RKO (cell line): ENCODE measurements around the gene MEGF8.

ENCODE experiments used
- DNase-seq: peaks from one replicate; pipeline ENCODE4 v3.0.0-alpha.2; 2016; ENCODE audit warnings: low spot score

MEGF8 gene

DNA sequence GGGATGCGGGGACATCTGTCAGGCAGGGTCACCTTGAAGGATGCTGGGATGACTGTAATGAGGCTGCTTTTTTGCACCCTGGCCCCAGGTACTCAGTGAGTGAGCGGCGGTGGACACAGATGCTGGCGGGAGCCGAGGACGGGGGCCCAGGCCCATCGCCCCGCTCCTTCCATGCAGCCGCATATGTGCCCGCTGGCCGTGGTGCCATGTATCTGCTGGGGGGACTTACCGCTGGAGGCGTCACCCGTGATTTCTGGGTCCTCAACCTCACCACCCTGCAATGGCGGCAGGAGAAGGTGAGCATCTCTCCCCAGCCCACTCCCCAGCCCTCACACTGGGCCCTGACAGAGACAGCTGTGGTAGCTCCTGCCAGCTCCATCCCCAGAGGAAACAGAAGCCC is 31.3 kb downstream of the MEGF8 start:
- DNase-seq, result no peak

DNA sequence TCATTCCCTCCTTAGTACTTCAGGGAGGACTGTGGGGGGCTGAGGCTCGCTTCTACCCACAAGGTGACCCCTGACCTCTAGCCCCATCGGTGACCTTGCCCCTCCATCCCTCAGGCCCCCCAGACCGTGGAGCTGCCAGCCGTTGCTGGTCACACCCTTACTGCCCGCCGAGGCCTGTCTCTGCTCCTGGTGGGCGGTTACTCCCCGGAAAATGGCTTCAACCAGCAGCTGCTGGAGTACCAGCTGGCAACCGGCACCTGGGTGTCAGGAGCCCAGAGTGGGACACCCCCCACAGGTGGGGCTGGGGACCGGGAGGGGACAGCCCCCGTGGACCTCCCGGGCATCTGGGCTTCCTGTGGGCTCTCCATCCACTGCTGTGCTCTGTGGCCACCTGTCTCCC is 31.9 kb downstream of the MEGF8 start:
- DNase-seq, result no peak

DNA sequence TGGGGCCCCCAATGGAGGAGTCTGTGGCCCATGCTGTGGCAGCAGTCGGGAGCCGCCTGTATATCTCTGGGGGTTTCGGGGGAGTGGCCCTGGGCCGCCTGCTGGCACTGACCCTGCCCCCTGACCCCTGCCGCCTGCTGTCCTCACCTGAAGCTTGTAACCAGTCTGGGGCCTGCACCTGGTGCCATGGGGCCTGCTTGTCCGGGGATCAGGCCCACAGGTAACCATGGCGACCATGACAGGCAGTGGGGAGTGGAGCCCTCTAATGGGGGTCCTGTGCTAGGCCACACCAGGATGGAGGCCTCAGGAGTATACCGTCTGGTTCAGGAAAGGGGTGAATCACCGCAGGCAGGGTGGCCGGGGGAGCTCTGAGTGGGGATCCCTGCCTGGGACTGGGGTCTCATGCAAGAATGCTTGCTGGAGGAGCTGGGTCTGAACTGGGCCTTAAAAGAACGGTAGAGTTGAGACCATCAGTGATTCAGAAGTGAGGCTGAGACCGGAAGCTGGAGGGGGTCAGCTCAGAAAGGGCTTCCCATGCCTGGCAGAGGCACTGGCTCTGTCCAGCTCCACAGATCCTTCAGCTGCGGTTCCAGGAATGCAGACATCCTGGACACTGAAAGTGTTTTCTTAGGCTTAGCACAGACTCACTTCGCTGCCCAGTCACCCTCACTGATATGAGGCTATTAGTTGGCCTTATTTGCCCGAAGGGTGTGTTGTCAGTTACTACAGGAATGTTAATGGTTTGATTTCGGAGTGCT is 35.5 kb downstream of the MEGF8 start:
- no peak for DNase-seq

DNA sequence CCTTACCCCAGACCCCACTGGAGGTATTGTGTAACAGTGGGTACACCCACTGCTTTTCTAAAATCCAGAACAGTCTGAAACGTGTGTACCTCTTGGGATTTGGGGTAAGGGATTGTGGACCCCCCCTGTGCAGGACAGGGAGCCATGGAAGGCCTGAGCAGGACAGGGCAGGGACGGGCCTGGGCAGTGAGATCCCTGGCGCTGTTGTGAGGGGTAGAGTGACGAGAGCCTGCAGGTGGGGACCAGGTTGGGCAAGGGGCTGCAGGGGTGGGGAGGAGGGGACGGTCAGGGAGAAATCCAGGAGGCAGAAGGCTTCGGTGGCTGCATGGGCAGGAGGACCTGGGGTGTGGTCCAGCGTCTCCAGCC is 36.1 kb downstream of the MEGF8 start:
- no peak for DNase-seq

DNA sequence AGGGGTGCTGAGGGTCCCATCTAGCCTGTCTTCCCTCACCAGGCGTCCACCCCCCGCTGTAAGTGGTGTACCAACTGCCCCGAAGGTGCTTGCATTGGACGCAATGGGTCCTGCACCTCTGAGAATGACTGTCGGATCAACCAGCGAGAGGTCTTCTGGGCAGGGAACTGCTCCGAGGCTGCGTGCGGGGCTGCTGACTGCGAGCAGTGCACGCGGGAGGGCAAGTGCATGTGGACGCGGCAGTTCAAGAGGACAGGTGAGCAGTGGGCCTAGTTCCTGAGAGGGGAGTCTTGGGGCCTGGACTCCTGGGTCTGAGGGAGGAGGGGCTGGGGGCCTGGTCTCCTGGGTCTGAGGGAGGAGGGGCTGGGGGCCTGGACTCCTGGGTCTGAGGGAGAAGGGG is 36.9 kb downstream of the MEGF8 start:
- no peak for DNase-seq

DNA sequence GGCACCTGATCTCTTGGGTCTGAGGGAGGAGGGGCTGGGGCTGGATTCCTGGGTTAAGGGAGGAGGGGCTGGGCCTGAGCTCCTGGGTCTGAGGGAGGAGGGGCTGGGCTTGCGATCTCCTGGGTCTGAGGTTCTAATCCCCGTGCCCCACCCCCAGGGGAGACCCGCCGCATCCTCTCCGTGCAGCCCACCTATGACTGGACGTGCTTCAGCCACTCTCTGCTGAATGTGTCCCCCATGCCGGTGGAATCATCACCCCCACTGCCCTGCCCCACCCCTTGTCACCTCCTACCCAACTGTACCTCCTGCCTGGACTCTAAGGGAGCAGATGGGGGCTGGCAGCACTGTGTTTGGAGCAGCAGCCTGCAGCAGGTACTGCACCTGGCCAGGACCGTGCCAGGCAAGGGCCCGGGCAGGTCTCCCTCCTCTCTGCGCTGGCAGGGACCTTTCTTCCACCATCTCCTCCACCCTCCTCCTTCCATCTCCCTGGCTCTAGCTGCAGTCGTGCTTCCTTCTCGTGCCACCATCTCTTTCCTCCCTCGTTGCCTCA is 37.5 kb downstream of the MEGF8 start:
- DNase-seq, result no peak

DNA sequence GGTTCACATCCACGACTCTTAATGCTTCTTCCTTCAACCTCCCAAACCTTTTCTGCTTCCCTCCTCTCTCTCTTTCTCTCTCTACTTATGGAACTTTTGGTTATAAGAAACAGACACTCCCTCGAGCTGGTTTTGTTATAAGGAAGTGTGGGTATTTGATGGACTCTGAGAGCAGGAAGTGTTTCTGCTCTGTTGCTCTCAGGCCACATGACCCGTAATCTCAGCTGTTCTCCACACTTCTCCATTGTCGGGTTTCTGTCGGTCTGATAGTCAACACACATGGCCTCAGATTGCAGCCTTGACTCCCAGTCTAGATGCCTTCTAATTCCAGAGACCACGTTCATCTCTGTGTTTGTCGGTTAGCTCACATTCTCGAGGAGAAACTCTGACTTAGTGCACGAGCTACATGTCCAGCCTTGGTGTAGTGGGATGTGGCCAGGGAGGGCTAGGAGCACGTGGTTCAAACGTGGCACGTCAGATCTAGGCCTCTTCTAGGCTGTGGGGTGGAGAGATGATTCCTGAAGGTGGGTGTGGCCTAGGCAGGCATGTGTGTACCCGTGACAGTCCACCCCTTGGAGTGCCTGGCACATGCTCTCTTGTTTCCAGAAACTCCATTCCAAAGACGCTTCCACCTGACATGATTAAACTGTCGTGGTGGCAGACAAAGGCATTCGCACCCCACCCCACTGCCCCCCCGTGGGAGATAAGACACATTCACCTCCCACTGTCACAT is 38.3 kb downstream of the MEGF8 start:
- no peak for DNase-seq

DNA sequence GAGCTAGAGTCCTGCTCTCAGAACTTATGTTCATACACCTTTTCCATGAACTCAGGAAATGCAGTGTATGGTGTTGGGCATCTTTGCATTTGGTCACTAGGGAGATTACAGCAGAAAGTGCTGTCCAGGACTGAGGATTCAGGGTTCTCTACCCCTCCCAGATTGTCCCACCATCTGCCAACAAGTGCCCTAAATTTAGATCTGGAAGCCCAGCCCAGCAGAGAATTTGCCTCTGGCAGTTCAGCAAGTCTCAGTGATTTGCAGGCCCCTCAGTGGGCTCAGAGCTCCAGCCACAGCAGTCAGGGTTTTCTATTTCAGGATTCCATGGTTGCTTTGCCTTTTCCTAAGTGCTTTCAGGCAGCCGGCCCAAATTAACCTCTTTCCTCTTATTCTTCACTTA is 41.2 kb downstream of the MEGF8 start:
- no peak for DNase-seq

DNA sequence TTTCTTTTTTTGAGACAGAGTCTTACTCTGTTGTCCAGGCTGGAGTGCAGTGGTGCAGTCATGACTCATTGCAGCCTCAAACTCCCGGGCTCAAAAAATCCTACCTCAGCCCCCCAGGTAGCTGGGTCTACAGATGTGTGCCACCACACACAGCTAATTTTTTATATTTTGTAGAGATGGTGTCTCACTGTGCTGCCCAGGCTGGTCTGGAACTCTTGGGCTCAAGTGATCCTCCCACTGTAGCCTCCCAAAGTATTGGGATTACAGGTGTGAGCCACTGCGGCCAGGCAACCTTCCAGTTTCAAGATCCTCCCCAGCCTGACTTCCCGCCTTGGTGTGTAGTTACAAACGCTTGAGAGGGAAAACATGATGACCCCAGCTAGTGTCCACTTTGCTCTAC is 42.5 kb downstream of the MEGF8 start:
- no peak for DNase-seq

DNA sequence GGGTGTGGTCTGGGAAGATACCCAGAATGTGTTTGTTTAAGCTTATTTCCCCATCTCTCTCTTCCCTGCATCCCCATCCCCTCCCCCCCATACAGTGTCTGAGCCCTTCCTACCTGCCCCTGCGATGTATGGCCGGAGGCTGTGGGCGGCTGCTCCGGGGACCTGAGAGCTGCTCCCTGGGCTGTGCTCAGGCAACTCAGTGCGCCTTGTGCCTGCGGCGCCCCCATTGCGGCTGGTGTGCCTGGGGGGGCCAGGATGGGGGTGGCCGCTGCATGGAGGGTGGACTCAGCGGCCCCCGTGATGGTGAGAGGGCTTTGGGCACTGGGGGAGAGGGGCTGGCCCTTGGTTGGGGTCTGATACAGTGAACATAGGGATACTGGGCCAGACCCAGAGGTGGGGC is 42.9 kb downstream of the MEGF8 start:
- DNase-seq, result no peak

DNA sequence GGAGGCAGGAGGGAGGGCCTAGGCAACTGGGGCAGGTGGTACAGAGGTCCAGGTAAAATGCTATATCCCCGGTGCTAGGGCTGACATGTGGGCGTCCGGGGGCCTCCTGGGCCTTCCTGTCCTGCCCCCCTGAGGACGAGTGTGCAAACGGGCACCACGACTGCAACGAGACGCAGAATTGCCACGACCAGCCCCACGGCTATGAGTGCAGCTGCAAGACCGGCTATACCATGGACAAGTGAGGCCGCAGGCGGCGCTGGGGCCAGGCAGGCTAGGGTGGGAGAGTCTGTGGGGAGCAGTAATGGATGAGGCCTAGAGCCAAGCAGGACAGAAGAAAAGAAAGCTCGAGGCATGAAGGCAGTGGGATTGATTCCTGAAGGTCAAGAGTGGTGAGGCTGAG is 43.3 kb downstream of the MEGF8 start:
- DNase-seq, result no peak

DNA sequence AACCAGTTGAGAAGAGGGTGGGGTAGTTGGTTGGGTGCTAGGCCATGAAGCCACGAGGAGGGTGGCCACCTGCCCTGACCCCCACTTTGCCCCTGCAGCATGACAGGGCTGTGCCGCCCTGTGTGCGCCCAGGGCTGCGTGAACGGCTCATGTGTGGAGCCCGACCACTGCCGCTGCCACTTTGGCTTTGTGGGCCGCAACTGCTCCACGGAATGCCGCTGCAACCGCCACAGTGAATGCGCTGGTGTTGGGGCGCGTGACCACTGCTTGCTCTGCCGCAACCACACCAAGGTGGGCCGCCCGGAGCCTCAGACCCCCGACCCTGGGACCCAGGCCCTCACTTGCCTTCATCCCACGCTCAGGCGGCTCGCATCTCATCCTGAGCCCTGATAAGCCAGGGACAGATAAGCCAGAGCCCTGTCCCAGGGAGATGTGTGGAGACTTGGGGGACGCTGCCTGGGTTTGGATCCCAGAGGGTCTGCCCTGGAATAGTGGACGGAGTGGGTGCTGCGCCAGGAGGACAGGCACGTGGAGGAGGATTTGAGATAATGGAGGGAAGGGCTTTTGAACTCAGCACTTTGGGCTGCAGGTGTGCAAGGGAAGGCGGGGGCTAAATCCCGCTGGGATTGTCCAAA is 44.1 kb downstream of the MEGF8 start:
- no peak for DNase-seq

DNA sequence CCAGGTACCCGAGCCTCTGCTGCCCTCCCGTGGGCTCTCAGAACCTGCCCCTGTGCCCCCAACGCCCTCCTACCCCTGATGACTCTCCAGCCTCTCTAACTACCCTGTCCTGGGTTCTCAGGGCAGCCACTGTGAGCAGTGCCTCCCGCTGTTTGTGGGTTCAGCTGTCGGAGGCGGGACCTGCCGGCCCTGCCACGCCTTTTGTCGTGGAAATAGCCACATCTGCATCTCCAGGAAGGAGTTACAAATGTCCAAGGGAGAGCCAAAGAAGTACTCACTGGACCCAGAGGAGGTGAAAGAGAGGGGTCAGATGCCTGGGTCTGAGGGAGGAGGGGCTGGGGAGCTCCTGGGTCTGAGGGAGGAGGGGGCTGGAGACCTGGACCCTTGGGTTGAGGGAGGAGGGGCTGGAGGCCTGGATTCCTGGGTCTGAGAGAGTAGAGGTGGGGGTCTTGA is 44.7 kb downstream of the MEGF8 start:
- DNase-seq, result no peak

DNA sequence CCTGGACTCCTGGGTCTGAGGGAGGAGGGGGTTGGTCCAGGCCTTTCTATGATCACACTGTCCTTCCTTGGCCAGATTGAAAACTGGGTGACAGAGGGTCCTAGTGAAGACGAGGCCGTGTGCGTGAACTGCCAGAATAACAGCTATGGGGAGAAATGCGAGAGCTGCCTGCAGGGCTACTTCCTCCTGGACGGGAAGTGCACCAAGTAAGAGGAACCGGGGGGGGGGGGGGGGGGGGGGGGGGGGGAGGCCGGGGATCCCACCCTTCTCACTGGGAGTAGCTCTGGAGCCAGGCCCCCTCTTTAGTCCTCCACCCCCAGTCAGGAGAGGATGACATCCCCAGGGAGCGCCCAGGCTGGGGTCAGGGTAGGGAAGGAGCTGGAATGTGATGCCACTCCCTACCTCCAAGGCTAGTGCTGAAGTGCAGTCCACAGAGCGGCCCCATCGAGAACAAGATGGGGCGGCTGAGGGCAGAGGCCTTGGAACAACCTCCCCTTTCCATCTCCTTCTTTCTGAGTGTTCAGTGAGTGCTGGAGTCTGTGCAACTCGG is 45.3 kb downstream of the MEGF8 start:
- DNase-seq, result no peak

DNA sequence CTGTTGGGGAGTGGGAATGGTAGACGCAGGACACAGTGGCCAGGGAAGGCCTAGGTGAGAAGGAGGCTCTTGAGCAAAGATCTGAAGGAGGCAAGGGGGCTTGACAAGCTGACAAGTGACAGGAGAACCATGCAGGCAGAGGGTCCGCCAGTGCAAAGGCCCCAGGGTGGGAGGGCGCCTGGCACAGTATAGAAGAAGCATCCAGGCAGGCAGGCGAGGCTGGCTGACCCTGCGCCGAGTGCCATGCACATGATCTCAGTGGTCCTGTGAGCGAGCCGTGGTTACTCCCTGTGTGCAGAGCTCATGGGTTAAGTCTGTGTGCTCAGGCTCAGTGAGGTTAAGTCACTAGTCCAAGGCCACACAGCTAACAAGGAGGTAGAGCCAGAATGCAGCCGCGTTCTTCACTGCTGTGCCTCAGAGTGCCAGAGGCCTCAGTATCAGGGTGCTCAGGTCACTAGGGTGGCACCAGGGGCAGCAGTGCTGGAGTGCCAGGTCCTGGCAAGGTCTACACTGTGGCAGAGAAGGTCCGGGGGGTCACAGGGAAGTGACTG is 49.5 kb downstream of the MEGF8 start:
- no peak for DNase-seq

DNA sequence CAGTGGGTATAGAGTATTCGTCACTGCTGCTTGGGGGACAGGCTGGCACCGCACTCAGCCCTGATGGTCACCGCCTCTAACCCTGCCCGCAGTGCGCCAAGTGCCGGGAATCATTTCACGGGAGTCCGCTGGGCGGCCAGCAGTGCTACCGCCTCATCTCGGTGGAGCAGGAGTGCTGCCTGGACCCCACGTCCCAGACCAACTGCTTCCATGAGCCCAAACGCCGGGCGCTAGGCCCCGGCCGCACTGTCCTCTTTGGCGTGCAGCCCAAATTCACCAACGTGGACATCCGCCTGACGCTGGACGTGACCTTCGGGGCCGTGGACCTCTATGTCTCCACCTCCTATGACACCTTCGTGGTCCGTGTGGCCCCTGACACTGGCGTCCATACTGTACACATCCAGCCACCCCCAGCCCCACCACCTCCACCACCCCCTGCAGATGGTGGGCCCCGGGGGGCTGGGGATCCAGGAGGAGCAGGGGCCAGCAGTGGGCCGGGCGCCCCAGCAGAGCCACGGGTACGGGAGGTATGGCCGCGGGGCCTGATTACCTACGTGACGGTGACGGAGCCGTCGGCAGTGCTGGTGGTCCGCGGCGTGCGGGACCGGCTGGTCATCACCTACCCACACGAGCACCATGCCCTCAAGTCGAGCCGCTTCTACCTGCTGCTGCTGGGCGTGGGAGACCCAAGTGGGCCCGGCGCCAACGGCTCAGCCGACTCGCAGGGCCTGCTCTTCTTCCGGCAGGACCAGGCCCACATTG is 50.2 kb downstream of the MEGF8 start:
- DNase-seq, result no peak

DNA sequence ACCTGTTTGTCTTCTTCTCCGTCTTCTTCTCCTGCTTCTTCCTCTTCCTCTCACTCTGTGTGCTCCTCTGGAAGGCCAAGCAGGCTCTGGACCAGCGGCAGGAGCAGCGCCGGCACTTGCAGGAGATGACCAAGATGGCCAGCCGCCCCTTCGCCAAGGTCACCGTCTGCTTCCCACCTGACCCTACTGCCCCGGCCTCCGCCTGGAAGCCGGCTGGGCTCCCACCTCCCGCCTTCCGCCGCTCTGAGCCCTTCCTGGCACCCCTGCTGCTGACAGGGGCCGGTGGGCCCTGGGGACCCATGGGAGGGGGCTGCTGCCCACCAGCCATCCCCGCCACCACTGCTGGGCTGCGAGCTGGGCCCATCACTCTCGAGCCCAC is 50.7 kb downstream of the MEGF8 start:
- no peak for DNase-seq

DNA sequence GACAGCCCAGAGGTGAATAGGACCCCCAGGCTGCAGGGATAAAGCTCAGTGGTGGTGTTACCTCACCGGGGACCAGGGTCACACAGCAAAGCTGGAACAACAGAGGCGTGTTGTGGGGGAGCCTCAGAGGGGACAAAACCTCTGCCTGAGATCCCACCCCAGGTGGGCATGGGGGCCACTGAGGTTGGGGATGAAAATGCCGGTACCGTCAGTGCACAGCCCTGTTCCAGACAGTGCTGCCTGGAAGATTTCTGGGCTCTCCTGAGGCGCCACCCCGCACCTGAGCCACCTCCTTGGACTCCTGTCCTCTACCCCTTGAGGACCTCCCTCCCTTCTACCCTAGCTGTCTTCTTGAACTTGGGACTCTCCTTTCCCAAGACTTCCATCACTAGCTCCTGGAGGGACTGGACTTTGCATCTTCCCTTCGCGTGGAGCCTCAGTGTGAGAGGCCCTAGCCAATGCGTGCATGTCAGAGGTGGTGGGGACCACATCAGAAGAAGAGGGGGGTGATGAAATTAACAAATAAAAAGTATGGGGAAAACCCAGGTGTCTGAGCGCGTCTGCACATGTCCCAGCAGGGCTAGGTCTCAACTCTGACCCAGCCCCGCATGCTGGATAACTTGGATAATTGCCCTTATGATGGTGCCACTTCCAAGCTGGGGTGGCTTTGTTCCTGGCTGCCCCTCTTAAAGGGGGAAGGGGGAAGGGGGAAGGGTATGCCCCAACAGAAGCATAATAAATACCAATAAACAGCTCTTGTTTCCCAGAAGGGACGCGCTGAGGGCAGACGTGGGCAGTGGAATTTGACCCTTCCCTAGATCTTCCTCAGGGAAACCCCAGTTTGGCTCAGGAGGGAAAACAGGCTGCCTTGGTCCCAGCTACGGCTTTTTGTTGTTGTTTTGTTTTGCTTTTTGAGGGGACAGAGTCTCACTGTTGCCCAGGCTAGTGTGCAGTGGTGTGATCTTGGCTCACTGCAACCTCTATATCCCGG is 53.1 kb downstream of the MEGF8 start:
- DNase-seq, result no peak

DNA sequence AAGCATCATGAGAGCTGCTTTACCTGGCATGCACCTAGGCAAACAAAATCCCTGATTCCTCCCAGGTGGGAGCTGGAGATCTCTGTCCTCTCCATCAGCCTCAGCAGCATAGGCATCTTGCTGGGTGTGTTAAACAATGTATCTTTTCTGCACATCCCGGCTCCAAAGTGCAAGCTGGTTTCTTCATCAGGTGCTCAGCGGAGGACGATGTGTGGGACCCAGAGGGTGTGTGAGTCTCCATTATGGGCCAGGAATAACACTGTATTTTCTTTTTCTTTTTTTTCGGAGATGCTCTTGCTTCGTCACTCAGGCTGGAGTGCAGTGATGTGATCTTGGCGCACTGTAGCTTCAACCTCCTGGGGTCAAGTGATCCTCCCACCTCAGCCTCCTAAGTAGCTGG is 54.7 kb downstream of the MEGF8 start:
- DNase-seq, result no peak

DNA sequence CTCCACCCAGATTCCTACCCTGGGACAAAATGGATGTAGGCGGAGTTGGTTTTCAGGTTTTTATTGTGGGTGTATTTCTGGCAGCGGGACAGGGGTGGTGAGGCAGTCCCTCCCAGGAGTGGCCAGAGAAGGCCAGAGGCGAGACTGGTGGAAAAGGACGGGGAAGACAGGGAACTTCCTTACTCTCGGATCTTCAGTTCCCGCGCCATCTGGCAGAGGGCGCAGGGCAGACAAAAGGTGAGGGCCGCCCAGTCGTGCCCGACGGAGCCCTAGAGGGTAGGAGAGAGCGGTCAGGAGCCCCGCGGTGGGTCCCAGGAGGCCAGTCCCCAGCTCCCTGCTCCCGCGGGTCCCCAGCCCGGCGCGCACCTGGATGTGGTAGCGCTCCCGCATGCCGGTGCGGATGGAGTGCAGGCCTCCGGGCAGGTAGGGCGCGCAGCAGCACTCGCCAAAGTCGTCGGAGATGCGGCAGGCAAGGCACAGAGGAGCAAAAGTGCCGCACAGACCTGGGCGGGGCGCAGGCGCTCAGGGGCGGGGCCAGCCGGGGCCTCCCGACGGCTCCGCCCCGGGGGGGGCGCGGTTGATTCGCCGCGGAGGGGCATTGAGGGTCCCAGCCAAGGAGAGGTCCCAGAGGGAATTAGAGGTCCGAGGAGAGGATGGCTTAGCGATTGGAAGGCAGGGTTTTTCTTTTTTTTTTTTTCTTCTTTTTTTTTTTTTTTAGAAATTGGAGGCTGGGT is 61.7 kb downstream of the MEGF8 start:
- peak; percentile 77 for DNase-seq
